ENCODE measurements around the gene CELA2B.
A peak's percentile ranks its signal among the peaks of the same experiment; 100 is the strongest.
"Not testable (repeated sequence)": the region's sequence is repeated elsewhere in the genome, so short reads cannot be mapped to it uniquely, and the experiment has no call there.

Gene CELA2B

DNA sequence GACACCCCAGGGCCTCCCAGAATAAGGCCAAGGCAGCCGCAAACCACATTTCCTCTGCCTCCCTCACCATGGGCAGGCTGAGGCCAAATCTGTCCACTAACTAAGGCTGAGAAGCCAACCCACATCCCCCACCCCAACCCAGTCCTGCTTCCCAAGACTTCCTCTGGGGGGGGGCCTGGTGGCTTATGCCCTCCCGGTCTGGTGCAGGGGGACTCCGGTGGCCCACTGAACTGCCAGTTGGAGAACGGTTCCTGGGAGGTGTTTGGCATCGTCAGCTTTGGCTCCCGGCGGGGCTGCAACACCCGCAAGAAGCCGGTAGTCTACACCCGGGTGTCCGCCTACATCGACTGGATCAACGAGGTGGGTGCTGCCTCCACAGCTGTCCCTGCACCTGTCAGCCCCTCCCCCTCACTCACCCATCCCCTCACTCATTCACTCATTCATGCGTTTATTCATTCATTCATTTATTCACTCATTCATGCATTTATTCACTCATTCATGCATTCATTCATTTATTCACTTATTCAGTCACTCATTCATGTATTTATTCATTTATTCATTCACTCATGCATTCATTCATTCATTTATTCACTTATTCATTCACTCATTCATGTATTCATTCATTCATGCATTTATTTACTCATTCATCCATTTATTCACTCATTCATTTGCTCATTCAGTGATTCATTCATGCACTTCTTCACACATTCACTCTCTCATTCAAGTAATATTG, 30.3 kb upstream of the CELA2B start:
- DNase-seq (ENCODE audit: low spot score) = no peak

- DNase-seq (ENCODE audit: low spot score) = no peak
Observed at GRCh38 chr1:15446212-15446611, 29.7 kb upstream of the CELA2B start.

DNA sequence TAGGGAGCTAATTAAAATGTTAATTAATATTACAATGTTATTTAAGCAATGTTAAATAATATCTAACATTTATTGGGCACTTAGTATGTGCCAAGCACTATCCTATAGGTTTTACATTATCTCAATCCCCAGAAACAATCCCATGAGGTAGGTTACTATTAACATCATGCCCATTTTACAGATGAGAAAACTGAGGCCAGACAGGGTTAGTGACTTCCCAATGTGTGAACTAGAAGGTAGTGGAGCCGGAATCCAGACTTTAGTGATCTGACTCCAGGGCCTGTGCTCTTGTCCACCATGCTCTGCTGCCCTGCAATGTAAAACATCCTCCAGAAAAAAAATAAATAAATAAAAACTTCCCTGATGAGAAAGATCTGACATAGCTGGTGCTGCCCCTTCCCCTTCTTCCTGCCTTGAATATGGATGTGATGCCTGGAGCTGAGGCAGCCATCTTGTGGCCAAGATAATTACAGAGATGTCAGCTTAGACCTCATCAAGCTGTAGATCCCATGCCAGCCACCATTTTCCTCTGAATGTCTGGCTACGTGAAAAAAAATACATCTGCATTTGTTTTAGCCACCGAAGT, 26.9 kb upstream of the CELA2B start:
- DNase-seq (ENCODE audit: low spot score) = no peak

GRCh38 chr1:15449567-15449966, 26.3 kb upstream of the CELA2B start:
- DNase-seq (ENCODE audit: low spot score) = no peak

- DNase-seq (ENCODE audit: low spot score) = no peak
Observed at GRCh38 chr1:15451014-15451722, 24.7 kb upstream of the CELA2B start.

DNA sequence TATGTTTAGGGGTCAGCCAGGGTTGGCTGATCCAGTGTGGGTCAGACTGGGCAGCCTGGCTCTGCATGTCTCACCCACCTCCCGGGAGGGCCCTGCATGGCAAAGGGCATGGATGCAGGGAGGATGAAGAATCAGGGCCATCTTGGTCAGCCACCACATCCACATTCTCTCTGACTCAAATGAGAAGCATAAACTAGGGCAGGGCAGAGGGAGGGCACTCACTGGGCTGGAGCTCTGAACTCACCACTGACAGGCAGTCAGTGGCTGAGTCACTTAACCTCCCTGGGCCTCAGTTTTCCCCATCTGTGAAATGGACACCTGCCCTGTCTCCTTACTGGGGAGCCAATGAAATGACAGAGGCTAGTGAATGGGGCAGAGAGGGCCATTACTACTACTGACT, 23.7 kb upstream of the CELA2B start:
- DNase-seq (ENCODE audit: low spot score) = no peak

DNA sequence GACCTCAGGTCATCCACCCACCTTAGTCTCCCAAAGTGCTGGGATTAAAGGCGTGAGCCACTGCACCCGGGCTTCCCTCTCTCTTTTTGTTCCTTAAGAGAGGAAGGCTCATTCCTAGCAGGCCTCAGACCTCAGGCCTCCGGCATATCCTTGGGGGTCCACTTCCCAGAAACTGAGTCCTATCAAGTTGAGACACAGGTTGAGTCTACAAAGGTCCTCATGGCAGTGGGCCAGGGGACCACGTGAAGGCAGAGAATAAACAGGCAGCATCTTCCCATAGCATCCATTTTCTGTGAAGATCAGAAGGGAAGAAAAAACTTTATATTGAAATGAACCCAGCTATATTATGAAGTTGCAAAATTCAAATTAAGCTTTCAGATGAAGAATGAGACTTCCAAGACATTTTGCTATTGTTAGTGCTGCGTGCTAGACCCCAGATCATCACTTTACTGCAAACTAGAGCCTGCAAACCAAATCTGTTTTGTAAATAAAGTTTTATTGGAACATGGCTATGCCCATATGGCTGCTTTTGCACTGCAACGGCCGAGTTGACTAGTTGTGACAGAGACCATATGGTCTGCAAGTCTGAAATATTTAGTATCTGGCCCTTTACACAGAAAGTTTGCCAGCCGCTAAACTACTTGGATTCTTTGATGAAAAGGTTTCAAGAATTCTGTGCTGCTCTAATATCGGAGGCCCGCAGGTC, 22.9 kb upstream of the CELA2B start:
- DNase-seq (ENCODE audit: low spot score) = no peak

DNA sequence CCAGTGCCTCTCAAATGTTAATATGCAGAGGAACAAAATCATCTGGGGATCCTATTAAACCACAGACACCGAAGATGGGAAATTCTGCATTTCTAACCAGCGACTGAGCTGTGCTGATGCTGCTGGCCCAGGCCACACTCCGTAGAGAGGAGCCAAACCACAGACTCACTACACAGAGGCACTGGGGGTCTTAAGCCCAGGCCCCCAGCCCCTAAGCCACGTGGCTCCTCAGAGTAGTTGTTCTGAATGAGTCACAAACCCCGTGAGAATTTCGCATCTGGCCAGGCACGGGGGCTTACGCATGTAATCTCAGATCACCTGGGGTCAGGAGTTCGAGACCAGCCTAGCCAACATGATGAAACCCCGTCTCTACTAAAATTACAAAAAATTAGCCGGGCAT, 22.2 kb upstream of the CELA2B start:
- no peak for DNase-seq (ENCODE audit: low spot score)

- DNase-seq (ENCODE audit: low spot score) = no peak
Observed at GRCh38 chr1:15454256-15454655, 21.6 kb upstream of the CELA2B start.

GRCh38 chr1:15455522-15455921, 20.4 kb upstream of the CELA2B start:
- DNase-seq (ENCODE audit: low spot score) = no peak

DNA sequence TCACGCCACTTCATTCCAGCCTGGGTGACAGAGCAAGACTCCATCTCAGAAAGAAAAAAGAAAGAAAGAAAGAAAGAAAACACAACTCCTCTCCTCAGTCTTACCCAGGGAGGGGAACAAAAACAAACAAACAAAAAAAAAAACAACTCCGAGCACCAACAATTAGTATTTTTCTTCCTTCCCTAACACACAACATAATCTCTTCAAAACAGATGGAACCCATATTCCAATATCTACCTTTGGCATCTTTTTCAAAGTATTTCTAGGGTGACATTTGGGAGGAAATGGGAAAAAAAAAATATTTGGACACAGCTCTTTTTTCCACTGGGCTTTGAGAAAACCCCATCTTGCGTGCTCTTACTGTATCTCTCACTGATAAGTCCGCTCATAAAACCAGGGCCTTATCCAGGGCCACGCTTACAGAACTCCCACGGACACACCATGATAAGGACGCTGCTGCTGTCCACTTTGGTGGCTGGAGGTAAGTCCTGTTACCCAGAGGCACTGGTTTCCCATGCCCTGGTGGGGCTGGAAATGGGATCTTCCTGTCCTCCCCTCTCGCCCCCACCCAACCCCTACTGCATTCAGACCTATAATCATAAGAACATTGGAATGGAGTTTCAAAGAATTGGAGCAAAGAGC, 19.5 kb upstream of the CELA2B start, which contains the start of gene CELA2A:
Gene CELA2A, plus strand, starts transcription at position 420 of the 642 bp plus-strand sequence. Its CDS starts 22 bp downstream, at position 442.
- DNase-seq (ENCODE audit: low spot score) = no peak

GRCh38 chr1:15457585-15457984, 18.3 kb upstream of the CELA2B start:
- DNase-seq (ENCODE audit: low spot score) = no peak

GRCh38 chr1:15458388-15458787, 17.5 kb upstream of the CELA2B start:
- not testable (repeated sequence) for DNase-seq (ENCODE audit: low spot score)

- peak; percentile 50 for DNase-seq (ENCODE audit: low spot score)
Observed at GRCh38 chr1:15459771-15460707, 15.9 kb upstream of the CELA2B start.

GRCh38 chr1:15460708-15461095, 15.2 kb upstream of the CELA2B start:
- no peak for DNase-seq (ENCODE audit: low spot score)

GRCh38 chr1:15463064-15463800, 12.7 kb upstream of the CELA2B start:
- DNase-seq (ENCODE audit: low spot score) = peak; percentile 12

GRCh38 chr1:15463926-15464322, 12.0 kb upstream of the CELA2B start:
- not testable (repeated sequence) for DNase-seq (ENCODE audit: low spot score)

GRCh38 chr1:15465674-15466073, 10.2 kb upstream of the CELA2B start:
- no peak for DNase-seq (ENCODE audit: low spot score)

DNA sequence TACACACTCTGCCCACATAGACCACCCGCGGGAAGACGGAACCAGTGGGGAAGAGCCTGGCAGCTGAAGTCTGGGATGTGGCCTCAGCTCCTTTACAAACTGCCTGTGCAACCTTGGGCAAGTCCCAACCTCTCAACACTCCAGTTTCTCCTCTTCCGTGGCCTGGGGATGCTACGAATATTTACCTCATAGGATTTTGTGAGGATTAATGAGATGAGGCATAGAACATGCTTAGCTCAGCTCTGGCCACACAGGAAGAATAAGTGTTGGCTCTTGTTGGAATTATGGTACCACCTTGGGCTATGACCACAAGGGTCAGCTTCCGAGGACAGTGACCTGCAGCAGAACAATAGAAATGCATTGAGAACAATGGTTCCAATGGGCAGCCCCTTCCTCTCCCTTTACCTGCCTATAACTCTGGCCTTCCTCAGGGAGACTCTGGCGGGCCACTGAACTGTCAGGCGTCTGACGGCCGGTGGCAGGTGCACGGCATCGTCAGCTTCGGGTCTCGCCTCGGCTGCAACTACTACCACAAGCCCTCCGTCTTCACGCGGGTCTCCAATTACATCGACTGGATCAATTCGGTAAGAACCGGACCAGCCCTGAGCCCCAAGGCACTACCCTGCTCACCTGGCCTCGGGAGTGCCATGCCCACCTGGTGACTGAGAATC, 8.8 kb upstream of the CELA2B start:
- not testable (repeated sequence) for DNase-seq (ENCODE audit: low spot score)

DNA sequence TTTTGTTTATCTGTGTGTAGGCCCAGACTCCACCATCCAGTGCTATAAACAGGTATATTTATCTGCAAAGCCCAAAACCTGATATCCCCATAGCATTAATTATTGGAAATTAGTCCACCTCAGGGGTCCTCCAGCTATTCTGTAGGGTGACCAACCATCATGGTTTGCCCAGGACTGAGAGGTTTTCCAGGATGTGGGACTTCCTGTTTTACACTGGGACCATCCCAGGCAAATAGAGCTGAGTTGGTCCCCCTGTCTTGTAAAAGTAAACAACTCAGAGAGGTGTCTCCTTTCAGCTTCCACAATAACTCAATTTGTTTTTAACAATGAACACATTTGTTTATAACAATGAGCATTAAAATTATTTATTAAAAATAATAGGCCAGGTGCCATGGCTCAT, 7.8 kb upstream of the CELA2B start:
- no peak for DNase-seq (ENCODE audit: low spot score)
